PC-9 (cell line): ENCODE results near the gene GPR17. TPM values are rescaled to one million over a fixed set of nuclear protein-coding genes. Genes with fewer than 3 reads are reported as not detected.

Experiments
- BruUV-seq: library from RNA; stranded (reverse); fragments of 400-500 nt; replicated peaks from 2 replicates; lab custom pipeline; 2021; lab: Mats Ljungman, UMichigan
- CTCF ChIA-PET: fragments of 300-600 bp; sonication (Branson Sonifier 250); formaldehyde crosslinking; loops from one replicate; lab custom pipeline; 2022; ENCODE audit warnings: antibody characterized with exemption; lab: Charles Lee
- POLR2A ChIA-PET: fragments of 300-600 bp; sonication (Branson Sonifier 250); formaldehyde crosslinking; loops from one replicate; lab custom pipeline; 2022; ENCODE audit warnings: antibody characterized with exemption; ENCODE audit not compliant: unreplicated experiment; lab: Charles Lee
- DNase-seq, 2 experiments: peaks; one replicate each; pipeline versions ENCODE4 v3.0.0 to v3.0.0-alpha.2; 2015 to 2022; ENCODE audit warnings: mixed read lengths in 1 of 2
- H2AFZ ChIP-seq: fragments of 200-600 bp; sonication (generic); 2 replicates; pipeline ENCODE4 v1.8.1; 2017; ENCODE audit warnings: antibody characterized with exemption
- H3F3A ChIP-seq: fragments of 200-600 bp; sonication (generic); 2 replicates; pipeline ENCODE4 v1.8.1; 2017; ENCODE audit warnings: antibody characterized with exemption, mild to moderate bottlenecking, low read depth; ENCODE audit not compliant: insufficient read depth
- H3K27ac ChIP-seq: fragments of 200-600 bp; sonication (generic); 2 replicates; pipeline ENCODE4 v1.6.1; 2016; ENCODE audit warnings: mixed run types
- H3K27me3 ChIP-seq: fragments of 200-600 bp; sonication (generic); 2 replicates; pipeline ENCODE4 v1.6.1; 2016; ENCODE audit warnings: low read depth, mixed run types; ENCODE audit not compliant: insufficient read depth
- H3K36me3 ChIP-seq: fragments of 200-600 bp; sonication (generic); 2 replicates; pipeline ENCODE4 v1.6.1; 2016; ENCODE audit warnings: low read depth, mixed run types
- H3K4me1 ChIP-seq: fragments of 200-600 bp; sonication (generic); replicated peaks from 2 replicates; pipeline ENCODE4 v1.6.1; 2016; ENCODE audit warnings: mixed run types; ENCODE audit not compliant: insufficient read depth
- H3K4me2 ChIP-seq: fragments of 200-600 bp; sonication (generic); 2 replicates; pipeline ENCODE4 v1.6.1; 2017; ENCODE audit warnings: mixed run types
- H3K4me3 ChIP-seq: fragments of 200-600 bp; sonication (generic); 2 replicates; pipeline ENCODE4 v1.6.1; 2016; ENCODE audit warnings: mixed run types
- H3K79me2 ChIP-seq: fragments of 200-600 bp; sonication (generic); 2 replicates; pipeline ENCODE4 v1.6.1; 2017; ENCODE audit warnings: low read depth, mixed run types
- H3K9me2 ChIP-seq: fragments of 200-600 bp; sonication (generic); 2 replicates; pipeline ENCODE4 v1.8.1; 2017; ENCODE audit warnings: mild to moderate bottlenecking; ENCODE audit not compliant: insufficient read depth
- H3K9me3 ChIP-seq: fragments of 200-600 bp; sonication (generic); 2 replicates; pipeline ENCODE4 v1.8.1; 2016; ENCODE audit warnings: low read depth; ENCODE audit not compliant: insufficient read depth
- H4K20me1 ChIP-seq: fragments of 200-600 bp; sonication (generic); 2 replicates; pipeline ENCODE4 v1.8.1; 2017; ENCODE audit not compliant: insufficient read depth
- EZH2 ChIP-seq: fragments of 200-600 bp; sonication (generic); IDR thresholded peaks from 2 replicates; pipeline ENCODE4 v1.8.0; 2017; ENCODE audit warnings: antibody characterized with exemption, low read depth
- intact Hi-C: fragments of 100-400 bp; cut with micrococcal nuclease; formaldehyde crosslinking; loops from one replicate; pipeline ENCODE4 v1.10.0; 2022; ENCODE audit not compliant: unreplicated experiment
- total RNA-seq: library from RNA; stranded (reverse); gene quantifications from 2 replicates; pipeline ENCODE4 v1.2.3, GENCODE V29; 2021
- TF ChIP-seq, protein P1 (sequence below): fragments of 200-600 bp; sonication (generic); conservative IDR thresholded peaks from 2 replicates; pipeline ENCODE4 v1.6.1; 2017; ENCODE audit warnings: mixed run types, antibody characterized with exemption, mild to moderate bottlenecking, moderate library complexity

The GPR17 gene
- total RNA-seq, 1 experiment from 2014 or later: not detected

GRCh38 chr2:127599211-127599610, 46.7 kb upstream of the GPR17 start:
- ChIA-PET POLR2A (no interaction called here), CTCF (interaction anchor here (0.7 kb wide), 1 partner anchor 8 kb away, joined by 3 read pairs; no protein-coding TSS in a partner anchor)
- TF ChIP-seq, protein P1, sequence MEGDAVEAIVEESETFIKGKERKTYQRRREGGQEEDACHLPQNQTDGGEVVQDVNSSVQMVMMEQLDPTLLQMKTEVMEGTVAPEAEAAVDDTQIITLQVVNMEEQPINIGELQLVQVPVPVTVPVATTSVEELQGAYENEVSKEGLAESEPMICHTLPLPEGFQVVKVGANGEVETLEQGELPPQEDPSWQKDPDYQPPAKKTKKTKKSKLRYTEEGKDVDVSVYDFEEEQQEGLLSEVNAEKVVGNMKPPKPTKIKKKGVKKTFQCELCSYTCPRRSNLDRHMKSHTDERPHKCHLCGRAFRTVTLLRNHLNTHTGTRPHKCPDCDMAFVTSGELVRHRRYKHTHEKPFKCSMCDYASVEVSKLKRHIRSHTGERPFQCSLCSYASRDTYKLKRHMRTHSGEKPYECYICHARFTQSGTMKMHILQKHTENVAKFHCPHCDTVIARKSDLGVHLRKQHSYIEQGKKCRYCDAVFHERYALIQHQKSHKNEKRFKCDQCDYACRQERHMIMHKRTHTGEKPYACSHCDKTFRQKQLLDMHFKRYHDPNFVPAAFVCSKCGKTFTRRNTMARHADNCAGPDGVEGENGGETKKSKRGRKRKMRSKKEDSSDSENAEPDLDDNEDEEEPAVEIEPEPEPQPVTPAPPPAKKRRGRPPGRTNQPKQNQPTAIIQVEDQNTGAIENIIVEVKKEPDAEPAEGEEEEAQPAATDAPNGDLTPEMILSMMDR: no peak
- no peak for TF ChIP-seq EZH2
- no TSS peak for BruUV-seq
- Histone ChIP-seq H3K36me3 (no peaks in the 10 kb centered on the region), H3F3A (no peaks in the 10 kb centered on the region), H3K79me2 (no peaks in the 10 kb centered on the region), H3K4me2 (no peak overlapping the region), H4K20me1 (no peaks in the 10 kb centered on the region), H3K27ac (no peak overlapping the region), H3K27me3 (peaks cover 3% of the 10 kb centered on the region), H3K4me3 (no peak overlapping the region), H3K9me2 (no peaks in the 10 kb centered on the region), H3K9me3 (peaks cover 7% of the 10 kb centered on the region; the same call in 1 of the 2 replicates), H2AFZ (no peak overlapping the region), H3K4me1 (no peaks in the 10 kb centered on the region)
- intact Hi-C loops: no loop called here
- DNase-seq: no peak

DNA sequence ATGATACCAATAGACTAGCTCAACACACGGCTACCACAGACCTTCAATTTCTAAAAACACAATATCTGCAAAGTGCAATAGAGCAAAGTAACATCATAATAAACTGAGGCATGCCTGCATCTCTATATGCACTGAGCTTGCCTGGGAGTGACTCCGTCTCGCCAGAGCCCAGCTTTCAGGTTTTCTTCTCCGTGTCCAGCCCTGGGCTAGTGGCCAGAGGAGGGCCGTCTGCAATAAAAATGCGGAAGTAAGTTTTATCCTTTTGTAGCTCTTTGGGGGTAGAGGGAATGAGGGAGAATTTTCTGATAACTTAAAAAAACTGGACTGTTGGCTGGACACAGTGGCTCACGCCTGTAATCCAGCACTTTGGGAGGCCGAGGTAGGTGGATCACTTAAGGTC, 41.0 kb upstream of the GPR17 start:
- ChIA-PET POLR2A (no interaction called here), CTCF (no interaction called here)
- TF ChIP-seq EZH2: no peak
- TF ChIP-seq, protein P1: no peak
- Histone ChIP-seq H3F3A (no peaks in the 10 kb centered on the region), H3K4me1 (no peaks in the 10 kb centered on the region), H3K4me2 (no peak overlapping the region), H3K79me2 (no peaks in the 10 kb centered on the region), H2AFZ (no peak overlapping the region), H4K20me1 (no peaks in the 10 kb centered on the region), H3K9me2 (no peaks in the 10 kb centered on the region), H3K4me3 (no peak overlapping the region), H3K27ac (no peak overlapping the region), H3K9me3 (peaks cover 7% of the 10 kb centered on the region; the same call in 1 of the 2 replicates), H3K27me3 (peaks cover 40% of the 10 kb centered on the region), H3K36me3 (no peaks in the 10 kb centered on the region)
- BruUV-seq: no TSS peak
- DNase-seq: no peak
- intact Hi-C loops: no loop called here

- H3K9me3 ChIP-seq: peaks cover 7% of the 10 kb centered on the region; the same call in 1 of the 2 replicates
- H4K20me1 ChIP-seq: no peaks in the 10 kb centered on the region
- H3K9me2 ChIP-seq: no peaks in the 10 kb centered on the region
- CTCF ChIA-PET: no interaction called here
- H3K4me2 ChIP-seq: no peak overlapping the region
- H3F3A ChIP-seq: no peaks in the 10 kb centered on the region
- no peak overlapping the region for H2AFZ ChIP-seq
- H3K36me3 ChIP-seq: no peaks in the 10 kb centered on the region
- no peak overlapping the region for H3K4me3 ChIP-seq
- POLR2A ChIA-PET: no interaction called here
- no peak for DNase-seq
- no peaks in the 10 kb centered on the region for H3K79me2 ChIP-seq
- H3K4me1 ChIP-seq: no peaks in the 10 kb centered on the region
- TF ChIP-seq, protein P1: no peak
- TF ChIP-seq EZH2: no peak
- no TSS peak for BruUV-seq
- intact Hi-C loops: no loop called here
- peaks cover 47% of the 10 kb centered on the region for H3K27me3 ChIP-seq
- H3K27ac ChIP-seq: no peak overlapping the region
Observed at GRCh38 chr2:127605691-127606263, 40.2 kb upstream of the GPR17 start.
